Activated T-cell treated with anti-CD3 and anti-CD28 coated beads for 1 hour (primary cell): ENCODE measurements around the gene SP100.
"Not testable (repeated sequence)": the region's sequence is repeated elsewhere in the genome, so short reads cannot be mapped to it uniquely, and the experiment has no call there.

ENCODE experiments used
- DNase-seq: peaks from one replicate; pipeline ENCODE4 v3.0.0-alpha.2; 2020; ENCODE audit warnings: low read depth

SP100 gene

GRCh38 chr2:230459216-230459615 lies 43.2 kb downstream of the SP100 start:
- DNase-seq, result no peak

DNA sequence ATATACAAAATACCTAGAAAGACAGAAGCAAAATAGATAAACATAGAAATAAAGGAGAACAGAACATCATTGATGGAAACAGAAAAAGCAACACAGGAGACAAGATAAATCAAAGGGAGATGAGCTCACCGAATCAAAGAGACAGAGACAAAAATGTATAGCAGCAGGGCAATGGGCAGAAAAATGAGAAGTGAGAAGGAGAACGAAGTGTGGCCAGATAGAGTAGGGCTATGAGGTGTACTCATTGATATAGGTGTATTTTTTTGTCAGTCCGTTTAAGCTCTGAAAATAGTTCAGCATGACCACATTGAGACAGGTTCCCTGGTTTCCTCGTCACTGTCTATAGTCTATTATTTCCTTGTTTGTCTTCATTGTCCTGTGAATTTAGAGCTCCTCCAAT lies 55.1 kb downstream of the SP100 start:
- no peak for DNase-seq

DNA sequence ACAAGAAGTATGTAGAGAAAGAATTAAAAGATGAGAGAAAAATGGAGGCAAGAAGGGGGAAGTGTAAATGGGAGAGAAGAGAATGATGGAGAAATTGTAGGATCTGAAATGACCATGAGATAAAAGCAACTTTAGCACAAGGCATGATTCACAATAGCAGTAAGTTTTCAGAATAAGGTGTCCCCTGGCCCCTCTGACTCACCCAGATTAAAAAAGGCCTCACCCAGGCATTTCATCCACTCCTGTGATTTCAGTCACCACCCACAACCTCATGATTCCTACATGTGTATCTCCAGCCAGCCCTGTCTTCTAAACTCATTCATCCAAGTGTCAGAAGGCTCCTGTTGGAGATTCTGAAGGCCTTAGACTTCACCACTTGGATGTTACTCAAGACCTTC lies 56.6 kb downstream of the SP100 start:
- no peak for DNase-seq

- DNase-seq, result no peak
These were observed 57.4 kb downstream of the SP100 start for GRCh38 chr2:230473378-230473777.

- DNase-seq, result no peak
These were observed 59.1 kb downstream of the SP100 start for GRCh38 chr2:230475143-230475542.

DNA sequence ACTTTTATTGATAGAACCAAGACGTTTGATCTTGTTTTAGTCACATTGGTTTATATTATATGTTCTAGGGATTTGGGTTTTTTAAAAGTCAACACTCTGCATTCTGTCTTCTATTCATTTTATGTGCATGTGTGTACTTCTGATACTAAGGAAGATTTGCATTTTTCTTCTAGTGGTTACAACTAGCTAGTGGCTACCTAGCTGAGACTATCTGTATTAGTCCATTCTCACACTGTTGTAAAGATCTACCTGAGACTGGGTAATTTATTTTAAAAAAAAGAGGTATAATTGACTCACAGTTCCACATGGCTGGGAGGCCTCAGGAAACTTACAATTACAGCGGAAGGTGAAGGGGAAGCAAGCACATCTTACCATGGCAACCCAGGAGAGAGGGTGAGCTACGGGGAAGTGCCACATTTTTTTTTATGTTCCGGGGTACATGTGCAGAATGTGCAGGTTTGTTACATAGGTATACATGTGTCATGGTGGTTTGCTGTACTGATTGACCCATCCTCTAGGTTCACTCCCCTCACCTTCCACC lies 69.9 kb downstream of the SP100 start:
- no peak for DNase-seq

DNA sequence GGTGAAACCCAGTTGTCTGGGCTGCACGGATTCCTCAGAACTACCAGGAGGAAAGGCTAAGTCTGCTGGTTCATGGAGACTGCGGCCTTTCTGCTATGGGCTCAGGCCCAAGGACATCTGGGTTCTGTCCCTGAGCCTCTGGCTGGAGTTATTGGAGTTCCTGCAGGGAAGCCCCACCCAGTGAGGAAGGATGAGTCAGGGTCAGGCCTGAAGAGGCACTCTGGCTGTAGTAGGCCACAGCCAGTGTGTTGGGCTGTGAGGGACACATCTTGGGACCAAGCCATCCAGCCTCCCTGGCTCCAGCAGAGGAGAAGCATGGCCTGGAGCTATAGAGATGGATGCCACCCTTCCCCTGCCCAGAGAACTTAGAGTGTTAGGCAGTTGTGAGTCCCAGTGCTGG lies 75.2 kb downstream of the SP100 start:
- not testable (repeated sequence) for DNase-seq

DNA sequence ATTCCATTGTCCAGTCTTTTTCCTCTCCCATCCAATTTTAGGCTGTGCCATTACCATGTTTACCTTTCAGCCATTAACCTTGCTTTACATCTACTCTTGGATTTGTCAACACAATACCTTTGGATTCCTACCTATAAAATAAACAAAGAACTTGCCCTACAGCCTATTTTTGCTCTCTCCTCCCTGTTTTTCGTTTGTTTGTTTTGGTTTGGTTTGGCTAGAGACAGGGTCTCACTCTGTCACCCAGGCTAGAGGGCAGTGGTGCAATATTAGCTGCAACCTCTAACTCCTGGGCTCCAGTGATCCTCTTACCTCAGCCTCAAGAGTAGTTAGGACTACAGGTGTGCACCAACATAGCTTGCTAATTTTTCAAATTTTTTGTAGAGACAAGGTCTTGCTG lies 76.1 kb downstream of the SP100 start:
- DNase-seq, result no peak

GRCh38 chr2:230494980-230495379 lies 79.0 kb downstream of the SP100 start:
- no peak for DNase-seq

- no peak for DNase-seq
These were observed 80.9 kb downstream of the SP100 start for GRCh38 chr2:230496891-230497290.

DNA sequence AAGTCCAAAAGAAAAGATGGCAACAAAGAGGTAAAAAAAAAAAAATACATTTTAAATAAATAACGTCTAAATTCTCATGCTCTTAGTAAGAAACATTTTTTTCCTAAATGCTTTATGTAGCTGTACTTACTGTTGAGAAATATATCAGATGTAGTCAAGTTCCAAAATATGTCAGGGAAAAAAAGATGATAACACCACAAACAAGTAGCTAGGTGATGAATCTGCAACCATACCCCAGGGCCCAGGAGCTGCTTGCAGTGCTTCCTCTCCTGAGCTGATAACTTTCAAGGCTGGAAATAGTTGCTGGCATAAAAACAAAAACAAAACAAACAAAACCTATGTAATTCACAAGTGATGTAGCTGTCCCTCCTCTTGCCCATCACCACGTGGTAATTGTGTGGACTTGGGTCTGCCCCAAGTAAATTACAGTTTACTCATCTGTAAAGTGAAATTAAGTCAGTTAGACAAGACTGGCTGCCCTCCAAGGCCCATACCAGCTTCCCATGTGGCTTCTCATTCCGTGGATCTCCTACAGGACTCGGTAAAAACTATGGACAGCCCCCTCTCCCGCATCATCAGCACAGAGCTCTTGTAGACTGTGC lies 82.6 kb downstream of the SP100 start:
- no peak for DNase-seq

DNA sequence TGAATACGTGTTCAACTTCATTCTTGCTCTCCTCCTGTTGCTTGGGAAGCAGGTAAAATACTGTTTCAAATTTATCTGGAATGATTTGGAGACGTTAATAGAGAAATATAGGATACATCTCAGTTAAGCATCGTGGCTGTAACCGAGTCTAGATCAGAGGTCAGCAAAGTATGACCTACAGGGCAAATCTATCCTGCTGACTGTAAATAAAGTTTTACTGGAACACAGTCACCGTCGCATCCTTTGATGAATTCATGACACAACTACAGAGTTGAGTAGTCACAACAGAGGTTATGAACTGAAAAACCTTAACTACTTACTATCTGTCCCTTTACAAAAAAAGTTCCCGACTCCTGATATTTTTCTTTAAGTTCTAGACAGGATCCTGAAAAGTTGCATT lies 86.6 kb downstream of the SP100 start:
- DNase-seq, result no peak

DNA sequence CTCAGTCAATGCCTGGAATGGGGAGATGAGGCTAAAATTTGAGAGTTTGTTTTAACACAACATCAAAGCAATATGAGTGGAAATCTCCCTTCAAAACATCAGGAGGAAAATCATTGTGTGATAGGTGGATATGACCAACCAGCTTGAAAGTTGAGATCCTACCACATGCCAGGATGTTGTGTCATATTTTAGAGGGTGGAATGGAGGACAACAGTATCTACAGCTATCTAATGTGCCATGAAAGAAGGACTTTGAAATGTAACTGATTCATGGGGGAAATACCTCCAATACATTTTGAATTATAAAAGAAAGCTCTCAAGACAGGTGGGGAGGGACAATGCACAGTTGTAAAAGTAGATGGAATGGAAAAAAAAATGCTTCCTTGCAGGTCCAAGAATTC lies 87.8 kb downstream of the SP100 start:
- no peak for DNase-seq

DNA sequence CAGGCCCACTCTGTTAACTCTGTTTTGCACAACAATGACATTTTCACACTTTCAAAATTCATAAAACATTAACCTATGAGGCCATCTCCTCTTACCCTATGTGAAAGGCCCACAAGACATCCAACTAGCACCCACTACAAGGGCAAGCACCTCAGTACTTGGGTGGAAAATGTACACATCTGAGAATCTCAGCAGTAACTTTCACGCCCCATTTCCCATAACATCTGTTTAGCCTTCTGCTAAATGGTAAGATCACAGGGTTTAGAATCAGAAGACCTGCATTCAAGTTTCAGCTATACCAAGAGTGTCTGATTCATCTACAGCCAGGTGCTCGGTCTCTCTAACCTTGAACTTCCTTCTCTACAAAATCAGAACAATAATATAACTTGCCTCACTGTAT lies 89.2 kb downstream of the SP100 start:
- no peak for DNase-seq

DNA sequence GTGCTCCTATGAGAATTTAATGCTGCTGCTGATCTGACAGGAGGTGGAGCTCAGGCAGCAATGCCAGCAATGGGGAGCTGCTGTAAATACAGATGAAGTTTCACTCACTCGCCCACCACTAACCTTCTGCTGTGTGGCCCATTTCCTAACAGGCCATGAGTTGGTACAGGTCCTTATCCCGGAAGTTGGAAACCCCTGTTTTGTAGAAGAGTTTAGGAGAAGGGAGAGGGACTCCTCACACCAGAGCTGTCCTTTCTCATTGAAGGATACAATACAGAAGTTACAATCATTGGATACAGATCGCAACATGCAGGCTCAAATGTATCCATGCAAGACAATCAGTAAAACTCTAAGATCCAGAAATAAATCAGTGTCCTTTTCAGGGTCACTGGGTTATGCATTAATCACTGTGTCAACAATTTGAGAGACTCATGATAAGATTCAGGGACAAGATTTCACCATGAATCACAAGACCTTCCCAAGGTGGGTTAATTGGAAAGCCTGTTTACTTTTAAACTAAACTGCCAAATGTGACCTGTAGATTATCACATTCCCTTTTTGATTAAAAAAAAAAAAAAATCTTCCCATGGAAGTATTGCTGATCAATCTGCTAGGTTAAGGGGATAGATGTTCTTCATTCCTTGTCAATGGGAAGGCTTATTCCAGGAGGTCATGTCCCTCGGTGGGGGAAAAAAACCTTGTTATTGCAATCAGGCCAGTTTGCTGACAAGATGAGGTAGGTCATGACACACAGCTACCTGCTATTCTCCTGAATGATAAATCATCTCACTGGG lies 97.2 kb downstream of the SP100 start:
- no peak for DNase-seq

DNA sequence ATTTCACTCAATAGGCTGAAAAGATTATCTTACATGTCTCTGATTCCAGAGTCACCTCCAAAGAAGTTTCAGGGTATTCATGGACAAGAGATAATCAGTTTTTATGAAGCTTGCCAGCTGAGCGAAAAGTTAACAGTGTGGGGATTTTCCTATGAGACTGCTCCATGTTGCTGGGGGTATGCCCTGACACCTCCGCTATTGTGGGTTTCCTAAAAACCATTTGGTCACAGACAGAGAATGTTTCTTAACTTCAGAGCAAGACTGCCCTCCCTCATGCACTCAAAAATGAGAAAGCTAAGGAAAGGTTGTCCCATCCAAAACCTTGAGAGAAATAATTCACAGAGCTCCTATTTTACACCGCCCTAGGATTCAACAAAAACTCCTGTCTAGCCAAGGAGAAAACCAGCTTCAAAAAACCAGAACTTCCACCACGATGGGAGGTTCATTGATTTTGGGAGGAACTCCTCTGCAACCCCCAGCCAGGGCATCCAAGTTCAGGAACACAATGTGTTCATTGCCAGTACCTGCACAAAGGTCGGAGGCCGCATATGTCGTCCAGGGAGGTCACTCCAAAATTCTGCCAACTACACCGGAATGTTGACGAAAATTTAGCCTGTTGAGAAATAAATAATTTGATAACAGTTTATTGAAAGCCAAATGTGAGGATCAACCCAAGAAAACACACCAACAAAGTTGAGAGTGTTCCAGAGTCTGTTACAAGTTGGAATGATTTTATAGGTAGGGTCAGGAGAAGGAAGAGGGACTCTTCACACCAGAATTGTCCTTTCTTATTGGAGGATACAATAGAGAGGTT lies 104.3 kb downstream of the SP100 start:
- DNase-seq, result no peak

- no peak for DNase-seq
These were observed 104.8 kb downstream of the SP100 start for GRCh38 chr2:230520875-230521155.

DNA sequence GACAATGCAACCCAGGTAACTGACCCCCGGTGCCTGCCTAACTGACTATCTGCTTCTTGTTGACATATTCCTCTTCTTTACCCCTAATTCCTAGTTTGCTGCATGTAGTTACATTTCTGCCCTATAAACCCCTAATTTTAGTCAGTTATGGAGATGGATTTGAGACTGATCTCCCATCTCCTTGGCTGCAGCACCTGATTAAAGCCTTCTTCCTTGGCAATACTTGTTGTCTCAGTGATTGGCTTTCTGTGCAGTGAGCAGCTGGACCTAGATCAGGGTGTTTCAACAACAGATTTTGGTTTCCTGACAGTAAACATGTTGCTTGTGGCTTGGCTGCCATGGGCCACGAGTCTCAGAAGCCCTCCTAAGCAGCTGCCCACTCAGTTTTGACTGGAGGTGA lies 105.4 kb downstream of the SP100 start:
- no peak for DNase-seq

DNA sequence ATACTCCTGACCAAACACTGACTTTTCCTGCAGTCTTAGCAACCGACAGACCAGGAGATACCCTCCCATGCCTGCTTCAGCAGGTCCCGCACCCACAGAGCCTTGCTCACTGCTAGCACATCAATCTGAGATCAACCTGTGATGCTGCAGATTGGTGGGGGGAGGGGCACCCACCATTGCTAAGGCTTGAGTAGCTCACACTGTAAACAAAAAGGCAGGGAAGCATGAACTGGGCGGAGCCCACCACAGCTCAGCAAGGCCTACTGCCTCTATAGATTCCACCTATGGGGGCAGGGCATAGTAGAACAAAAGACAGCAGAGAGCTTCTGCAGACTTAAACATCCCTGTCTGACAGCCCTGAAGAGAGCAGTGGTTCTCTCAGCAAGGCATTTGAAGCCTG lies 109.7 kb downstream of the SP100 start:
- no peak for DNase-seq

DNA sequence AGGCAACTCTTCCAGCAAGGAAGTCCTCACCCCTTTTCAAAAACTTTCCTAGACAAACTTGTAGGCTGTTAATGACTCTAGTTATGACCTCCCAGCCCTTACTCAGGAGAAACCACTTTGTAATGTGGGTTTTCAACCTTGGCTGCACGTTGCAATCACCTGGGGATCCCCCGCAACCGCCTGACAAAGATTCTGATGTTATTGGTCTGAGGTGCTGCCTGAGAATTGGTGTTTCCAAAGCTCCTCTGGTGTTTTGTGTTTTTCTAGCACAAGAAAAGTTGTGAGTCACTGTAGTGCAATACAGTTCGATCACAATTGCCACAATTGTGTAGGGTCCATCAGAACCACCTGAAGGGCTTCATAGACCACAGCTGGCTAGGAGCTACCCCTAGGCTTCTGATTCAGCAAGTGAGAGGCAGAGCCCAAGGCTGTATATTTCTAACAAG lies 121.6 kb downstream of the SP100 start:
- no peak for DNase-seq

- no peak for DNase-seq
These were observed 124.3 kb downstream of the SP100 start for GRCh38 chr2:230540332-230540731.

DNA sequence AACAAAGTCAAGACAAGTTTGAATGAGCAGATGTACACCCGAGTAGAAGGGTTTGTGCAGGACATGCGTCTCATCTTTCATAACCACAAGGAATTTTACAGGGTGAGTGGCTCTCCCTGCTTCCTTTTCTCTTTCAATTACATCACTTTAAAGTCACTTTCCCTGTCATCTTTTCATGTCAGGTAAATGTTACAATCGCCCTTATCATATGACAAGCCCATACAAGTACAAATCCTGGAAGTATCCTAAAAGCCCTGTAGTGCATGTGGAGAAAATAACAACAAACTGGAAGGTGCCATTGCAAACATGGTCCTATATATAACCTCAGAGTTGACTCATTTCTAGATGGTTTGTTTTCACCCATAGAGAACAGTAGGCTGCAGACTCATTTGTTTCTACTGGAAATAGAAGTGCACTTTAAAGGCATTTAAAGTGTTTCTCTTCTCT lies 126.0 kb downstream of the SP100 start:
- no peak for DNase-seq

GRCh38 chr2:230542751-230543150 lies 126.8 kb downstream of the SP100 start:
- DNase-seq, result no peak
